H9 (cell line): ENCODE data around the gene PKN3. TPM values are rescaled to one million over a fixed set of nuclear protein-coding genes. Genes with fewer than 3 reads are reported as not detected.
A peak's percentile ranks its signal among the peaks of the same experiment; 100 is the strongest.

ENCODE experiments used
- DNase-seq: peaks from one replicate; pipeline ENCODE4 v3.0.0-alpha.2; 2017
- H2AFZ ChIP-seq: one replicate; pipeline ENCODE4 v1.6.1; 2013; ENCODE audit warnings: mild to moderate bottlenecking, low read length, control low read depth, moderate library complexity
- H2AK5ac ChIP-seq: 2 replicates; pipeline ENCODE4 v1.6.1; 2013; ENCODE audit warnings: low read length, control low read depth, mixed read lengths; ENCODE audit not compliant: insufficient read length
- H2BK120ac ChIP-seq: one replicate; pipeline ENCODE4 v1.6.1; 2013; ENCODE audit warnings: low read depth, mild to moderate bottlenecking, low read length, control low read depth, inconsistent platforms; ENCODE audit not compliant: poor library complexity, severe bottlenecking
- H2BK12ac ChIP-seq: 2 replicates; pipeline ENCODE4 v1.6.1; 2013; ENCODE audit warnings: low read length, control low read depth, mixed read lengths, low read depth; ENCODE audit not compliant: insufficient read length
- H2BK15ac ChIP-seq: 2 replicates; pipeline ENCODE4 v1.6.1; 2013; ENCODE audit warnings: low read depth, low read length, control low read depth
- H2BK20ac ChIP-seq: one replicate; pipeline ENCODE4 v1.6.1; 2013; ENCODE audit warnings: low read depth, mild to moderate bottlenecking, low read length, control low read depth, inconsistent platforms; ENCODE audit not compliant: poor library complexity, severe bottlenecking
- H2BK5ac ChIP-seq: 2 replicates; pipeline ENCODE4 v1.6.1; 2013; ENCODE audit warnings: low read length, control low read depth, mixed read lengths; ENCODE audit not compliant: insufficient read length
- H3K14ac ChIP-seq: 2 replicates; pipeline ENCODE4 v1.6.1; 2013; ENCODE audit warnings: low read length, control low read depth; ENCODE audit not compliant: insufficient read depth
- H3K18ac ChIP-seq: 2 replicates; pipeline ENCODE4 v1.6.1; 2013; ENCODE audit warnings: low read depth, mild to moderate bottlenecking, mixed read lengths, low read length, control low read depth; ENCODE audit not compliant: insufficient read length
- H3K23ac ChIP-seq: 2 replicates; pipeline ENCODE4 v1.6.1; 2013; ENCODE audit warnings: low read length, control low read depth, mixed read lengths, low read depth; ENCODE audit not compliant: insufficient read length
- H3K23me2 ChIP-seq: 2 replicates; pipeline ENCODE4 v1.6.1; 2013; ENCODE audit warnings: low read depth, mild to moderate bottlenecking, mixed read lengths, low read length, control low read depth; ENCODE audit not compliant: insufficient read length, poor library complexity, severe bottlenecking
- H3K27ac ChIP-seq: 2 replicates; pipeline ENCODE4 v1.5.1; 2013; ENCODE audit warnings: low read length, control low read depth, mixed read lengths, low read depth; ENCODE audit not compliant: insufficient read length
- H3K27me3 ChIP-seq: 2 replicates; pipeline ENCODE4 v1.6.1; 2013; ENCODE audit warnings: low read length, control low read depth, inconsistent platforms; ENCODE audit not compliant: insufficient read depth
- H3K4ac ChIP-seq: 2 replicates; pipeline ENCODE4 v1.6.1; 2013; ENCODE audit warnings: low read depth, mild to moderate bottlenecking, control low read depth, inconsistent platforms, low read length, moderate library complexity
- H3K4me1 ChIP-seq: 2 replicates; pipeline ENCODE4 v1.6.1; 2013; ENCODE audit warnings: low read length, control low read depth, inconsistent platforms; ENCODE audit not compliant: insufficient read depth
- H3K4me2 ChIP-seq: 2 replicates; pipeline ENCODE4 v1.6.1; 2013; ENCODE audit warnings: low read length, control low read depth, mixed read lengths; ENCODE audit not compliant: insufficient read length, insufficient read depth
- H3K56ac ChIP-seq: 2 replicates; pipeline ENCODE4 v1.6.1; 2013; ENCODE audit warnings: low read depth, mild to moderate bottlenecking, mixed read lengths, low read length, control low read depth; ENCODE audit not compliant: insufficient read length
- H3K79me1 ChIP-seq: 2 replicates; pipeline ENCODE4 v1.6.1; 2013; ENCODE audit warnings: low read depth, mild to moderate bottlenecking, moderate library complexity, low read length, control low read depth, inconsistent platforms; ENCODE audit not compliant: insufficient read depth, poor library complexity, severe bottlenecking
- H3K79me2 ChIP-seq: 2 replicates; pipeline ENCODE4 v1.6.1; 2013; ENCODE audit warnings: low read length, control low read depth, inconsistent platforms; ENCODE audit not compliant: insufficient read depth
- H3K9ac ChIP-seq: 2 replicates; pipeline ENCODE4 v1.6.1; 2013; ENCODE audit warnings: low read length, control low read depth, mixed read lengths; ENCODE audit not compliant: insufficient read length; ENCODE audit errors: extremely low read depth
- H3K9me3 ChIP-seq: one replicate; pipeline ENCODE4 v1.6.1; 2013; ENCODE audit warnings: low read depth, low read length, inconsistent platforms; ENCODE audit not compliant: control insufficient read depth
- H3T11ph ChIP-seq: one replicate; pipeline ENCODE4 v1.6.1; 2013; ENCODE audit warnings: mild to moderate bottlenecking, low read length, control low read depth, inconsistent platforms
- H4K20me1 ChIP-seq: one replicate; pipeline ENCODE4 v1.6.1; 2013; ENCODE audit not compliant: control insufficient read depth, insufficient read length, insufficient read depth
- H4K5ac ChIP-seq: 2 replicates; pipeline ENCODE4 v1.6.1; 2013; ENCODE audit warnings: low read depth, mild to moderate bottlenecking, mixed read lengths, low read length, control low read depth; ENCODE audit not compliant: insufficient read length
- H4K8ac ChIP-seq: replicated peaks from 2 replicates; pipeline ENCODE4 v1.6.1; 2013; ENCODE audit warnings: low read length, control low read depth, mixed read lengths, low read depth; ENCODE audit not compliant: insufficient read length
- H4K91ac ChIP-seq: 2 replicates; pipeline ENCODE4 v1.6.1; 2013; ENCODE audit warnings: low read depth, mild to moderate bottlenecking, moderate library complexity, mixed read lengths, low read length, control low read depth; ENCODE audit not compliant: insufficient read length
- H3K27ac Mint-ChIP-seq, 3 experiments: 2 replicates in 2 of 3; 3 replicates in 1 of 3; pipeline ENCODE4 v1.8.0; 2020 to 2021; ENCODE audit warnings: mixed read lengths in 3 of 3, mild to moderate bottlenecking in 1 of 3, moderate library complexity in 1 of 3
- H3K27me3 Mint-ChIP-seq: 2 replicates; pipeline ENCODE4 v1.8.0; 2021; ENCODE audit warnings: low read depth, mild to moderate bottlenecking, moderate library complexity, mixed read lengths
- H3K36me3 Mint-ChIP-seq, 3 experiments: 2 replicates in 2 of 3; 3 replicates in 1 of 3; pipeline ENCODE4 v1.8.0; 2020 to 2021; ENCODE audit warnings: low read depth in 3 of 3, mixed read lengths in 3 of 3; ENCODE audit not compliant: insufficient read depth in 1 of 3
- H3K4me1 Mint-ChIP-seq, 2 experiments: 2 replicates each; pipeline ENCODE4 v1.8.0; 2020; ENCODE audit warnings: mixed read lengths in 2 of 2
- H3K4me3 Mint-ChIP-seq, 2 experiments: 2 replicates in 1 of 2; 3 replicates in 1 of 2; pipeline ENCODE4 v1.8.0; 2020 to 2021; ENCODE audit warnings: mild to moderate bottlenecking in 2 of 2, mixed read lengths in 2 of 2, moderate library complexity in 1 of 2
- H3K9me3 Mint-ChIP-seq, 2 experiments: 2 replicates in 1 of 2; 3 replicates in 1 of 2; pipeline ENCODE4 v1.8.0; 2020; ENCODE audit warnings: mild to moderate bottlenecking in 2 of 2, mixed read lengths in 2 of 2, moderate library complexity in 1 of 2
- CTCF ChIP-seq: fragments of 200-600 bp; sonication (generic); conservative IDR thresholded peaks from 3 replicates; pipeline ENCODE4 v1.8.0; 2021; ENCODE audit warnings: antibody characterized with exemption, mild to moderate bottlenecking
- WGBS: extraction: QIAGEN DNeasy Blood & Tissue Kit; methylation state at CpG from one replicate; pipeline ENCODE4 v1.1.7; 2013; ENCODE audit warnings: missing lambda C conversion rate, low lambda C conversion rate, mixed read lengths; ENCODE audit not compliant: insufficient read length; ENCODE audit errors: extremely low coverage; 5-methylcytosine and 5-hydroxymethylcytosine counted together
- total RNA-seq: library from RNA; stranded (reverse); gene quantifications from 2 replicates; pipeline ENCODE4 v1.2.1, GENCODE V29; 2021

PKN3 gene
- total RNA-seq, 1 experiment from 2014 or later: 25.0 TPM

GRCh38 chr9:128753627-128754026 is 51.3 kb downstream of the PKN3 start:
- no peak overlapping the region for H2BK120ac ChIP-seq
- no peaks in the 10 kb centered on the region for H3K27me3 Mint-ChIP-seq
- no peak overlapping the region for H3K56ac ChIP-seq
- H2BK15ac ChIP-seq: no peak overlapping the region
- H3K23ac ChIP-seq: no peak overlapping the region
- H3K27me3 ChIP-seq: no peaks in the 10 kb centered on the region
- no peak overlapping the region for H4K5ac ChIP-seq
- H2BK12ac ChIP-seq: no peak overlapping the region
- no peak overlapping the region for H2BK20ac ChIP-seq
- no peaks in the 10 kb centered on the region for H3K79me1 ChIP-seq
- no peak overlapping the region for H3K4me2 ChIP-seq
- H3K79me2 ChIP-seq: no peaks in the 10 kb centered on the region
- no peak overlapping the region for H3T11ph ChIP-seq
- H3K9me3 Mint-ChIP-seq: no peaks in the 10 kb centered on the region
- H3K27ac ChIP-seq: no peak overlapping the region
- TF ChIP-seq CTCF: no peak
- no peaks in the 10 kb centered on the region for H3K23me2 ChIP-seq
- 0 out of 7 replicates have a peak overlapping the region, but pooled peaks of 2 of the 3 experiments have one; percentile 16 to 70 for H3K27ac Mint-ChIP-seq
- no peak overlapping the region for H3K4ac ChIP-seq
- no peak overlapping the region for H4K8ac ChIP-seq
- no peak overlapping the region for H3K18ac ChIP-seq
- H3K4me1 Mint-ChIP-seq: 0 out of 4 replicates have a peak, but pooled peaks cover 1 to 3% of the 10 kb centered on the region in 2 experiments
- H2BK5ac ChIP-seq: no peak overlapping the region
- no peaks in the 10 kb centered on the region for H3K9me3 ChIP-seq
- peaks cover 0 to 9% (median 6%) of the 10 kb centered on the region in 3 experiments; a peak in 4 of 7 replicates for H3K36me3 Mint-ChIP-seq
- no peak overlapping the region for H2AK5ac ChIP-seq
- H4K91ac ChIP-seq: no peak overlapping the region
- H4K20me1 ChIP-seq: peaks cover 3% of the 10 kb centered on the region
- H3K9ac ChIP-seq: no peak overlapping the region
- H2AFZ ChIP-seq: no peak overlapping the region
- DNase-seq: no peak
- H3K4me3 Mint-ChIP-seq: no peak overlapping the region
- no CpG with 5 or more reads among the region's 16 CpGs for WGBS
- no peak overlapping the region for H3K14ac ChIP-seq
- no peaks in the 10 kb centered on the region for H3K4me1 ChIP-seq
